GM18526 (cell line): ENCODE data around the gene MAP3K20.

Experiments used
- POLR2A ChIP-seq: IDR thresholded peaks from 3 replicates; pipeline ENCODE4 v1.6.1; 2011; ENCODE audit not compliant: insufficient read length; ENCODE audit errors: extremely low read depth

MAP3K20 gene

GRCh38 chr2:173282795-173283545 lies 207.3 kb downstream of the MAP3K20 start:
- TF ChIP-seq POLR2A = no peak

GRCh38 chr2:173286153-173286809 lies 210.6 kb downstream of the MAP3K20 start:
- TF ChIP-seq POLR2A = no peak

- TF ChIP-seq POLR2A = no peak
These were observed 211.9 kb downstream of the MAP3K20 start for GRCh38 chr2:173287594-173287993.

GRCh38 chr2:173288561-173288960 lies 212.9 kb downstream of the MAP3K20 start:
- TF ChIP-seq POLR2A = no peak

- no peak for TF ChIP-seq POLR2A
These were observed 214.4 kb downstream of the MAP3K20 start for GRCh38 chr2:173290046-173290445.

GRCh38 chr2:173290518-173290917 lies 214.9 kb downstream of the MAP3K20 start:
- TF ChIP-seq POLR2A = no peak

GRCh38 chr2:173291412-173291811 lies 215.8 kb downstream of the MAP3K20 start:
- no peak for TF ChIP-seq POLR2A

- TF ChIP-seq POLR2A = no peak
These were observed 220.6 kb downstream of the MAP3K20 start for GRCh38 chr2:173296235-173296634.

- TF ChIP-seq POLR2A = no peak
These were observed 223.0 kb downstream of the MAP3K20 start for GRCh38 chr2:173298536-173299097.

GRCh38 chr2:173299764-173300163 lies 224.1 kb downstream of the MAP3K20 start:
- no peak for TF ChIP-seq POLR2A

- TF ChIP-seq POLR2A = no peak
These were observed 224.8 kb downstream of the MAP3K20 start for GRCh38 chr2:173300458-173300857.

GRCh38 chr2:173305303-173305702 lies 229.7 kb downstream of the MAP3K20 start:
- no peak for TF ChIP-seq POLR2A

- no peak for TF ChIP-seq POLR2A
These were observed 231.6 kb downstream of the MAP3K20 start for GRCh38 chr2:173307293-173307692.

- TF ChIP-seq POLR2A = no peak
These were observed 236.4 kb downstream of the MAP3K20 start for GRCh38 chr2:173311844-173312606.
